ENCODE data around the gene CTBP2. TPM values are rescaled to one million over a fixed set of nuclear protein-coding genes. Genes with fewer than 3 reads are reported as not detected.

The CTBP2 gene
- total and polyA plus RNA-seq, 2 donors = 45.3 to 49.8 TPM

DNA sequence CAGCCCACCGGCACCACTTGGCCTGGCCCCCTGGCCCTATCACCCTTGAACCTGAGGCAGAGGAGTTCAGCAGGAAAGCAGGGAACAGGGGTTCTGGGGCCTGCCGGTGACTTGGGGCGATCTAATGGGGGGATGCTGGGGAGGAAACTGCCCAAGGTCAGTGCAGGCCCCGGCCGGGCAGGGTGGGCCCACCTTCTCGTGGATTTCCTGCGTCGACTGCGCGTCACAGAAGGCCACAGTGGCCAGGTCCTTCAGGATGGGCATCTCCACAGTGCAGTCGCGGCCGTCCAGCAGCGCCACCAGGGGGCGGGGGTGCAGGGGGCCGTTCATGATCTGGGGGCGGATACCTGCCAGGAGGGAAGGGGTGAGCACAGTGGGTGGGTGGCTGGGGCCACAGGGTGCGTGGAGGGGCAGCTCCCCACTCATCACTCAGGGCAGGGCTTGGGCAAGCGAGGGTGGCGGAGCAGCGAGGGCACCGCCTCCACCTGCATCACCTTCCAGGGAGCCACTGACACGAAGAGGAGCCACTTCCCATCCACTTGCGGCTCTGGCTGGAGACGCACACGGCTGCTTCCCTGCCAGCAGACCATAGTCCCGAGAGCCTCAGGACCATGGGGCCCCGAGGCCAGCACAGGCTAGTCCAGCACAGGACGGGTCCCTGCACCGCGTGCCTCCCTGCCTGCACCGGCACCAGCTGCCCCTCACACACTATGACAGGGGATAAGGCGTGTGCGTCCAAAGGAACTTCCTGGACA lies 157.0 kb downstream of the CTBP2 start:
- H3K36me3 ChIP-seq (ENCODE audit: insufficient read depth) = no peaks in the 10 kb centered on the region

DNA sequence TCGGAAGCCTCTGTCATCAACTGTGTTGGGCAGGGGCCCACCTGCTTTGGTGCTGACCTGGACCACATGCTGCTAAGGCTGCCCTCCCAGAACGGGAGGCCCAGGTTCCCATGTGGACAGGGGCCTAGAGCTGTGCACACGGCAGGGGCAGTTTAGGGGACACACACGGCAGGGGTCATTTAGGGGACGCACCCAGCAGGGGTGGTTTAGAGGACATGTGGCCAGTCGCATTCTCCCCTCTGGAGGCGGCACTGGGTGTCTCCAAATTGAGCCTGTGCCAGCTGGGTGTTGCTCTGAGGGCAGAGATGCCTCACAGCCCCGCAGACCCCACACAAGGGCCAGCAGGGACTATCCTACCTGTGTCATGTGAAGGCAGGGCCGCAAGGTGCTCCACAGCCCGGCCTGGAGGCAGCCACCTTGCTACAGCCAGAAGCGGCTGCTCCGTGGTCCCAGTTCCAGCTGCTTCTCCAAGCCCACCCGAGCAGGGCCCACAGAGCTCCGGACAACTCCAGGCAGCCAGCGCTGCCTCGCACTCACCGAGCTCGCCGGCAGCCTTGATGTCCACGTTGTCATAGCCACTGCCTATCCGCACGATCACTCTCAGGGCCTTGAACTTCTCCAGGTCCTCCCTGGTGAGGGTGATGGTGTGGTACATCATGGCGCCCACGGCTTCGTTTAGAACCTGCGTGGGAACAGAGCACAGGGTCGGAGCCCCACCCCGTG lies 157.8 kb downstream of the CTBP2 start:
- Histone ChIP-seq H3K4me1 (ENCODE audit: insufficient read depth) (no peaks in the 10 kb centered on the region), H3K27ac (ENCODE audit: low read depth) (no peak overlapping the region), H3K36me3 (ENCODE audit: insufficient read depth) (no peaks in the 10 kb centered on the region), H3K4me3 (ENCODE audit: low read depth, low read length) (no peak overlapping the region)
- WGBS = 91% methylated on average over 28 of the region's 28 CpGs
- no peak for DNase-seq (ENCODE audit: extremely low spot score)

More for the DNA sequence above, 157.0 kb downstream of the CTBP2 start:
- Histone ChIP-seq H3K4me1 (ENCODE audit: insufficient read depth) (no peaks in the 10 kb centered on the region), H3K27ac (ENCODE audit: low read depth) (no peak overlapping the region), H3K4me3 (ENCODE audit: low read depth, low read length) (no peak overlapping the region)
- 92% methylated on average over 34 of the region's 34 CpGs for WGBS
- no peak for DNase-seq (ENCODE audit: extremely low spot score)

GRCh38 chr10:125002047-125002422 lies 158.3 kb downstream of the CTBP2 start:
- Histone ChIP-seq H3K4me1 (ENCODE audit: insufficient read depth) (no peaks in the 10 kb centered on the region), H3K27ac (ENCODE audit: low read depth) (no peak overlapping the region), H3K4me3 (ENCODE audit: low read depth, low read length) (no peak overlapping the region), H3K36me3 (ENCODE audit: insufficient read depth) (no peaks in the 10 kb centered on the region)
- DNase-seq (ENCODE audit: extremely low spot score) = no peak
- WGBS = 85% methylated on average over 12 of the region's 12 CpGs

DNA sequence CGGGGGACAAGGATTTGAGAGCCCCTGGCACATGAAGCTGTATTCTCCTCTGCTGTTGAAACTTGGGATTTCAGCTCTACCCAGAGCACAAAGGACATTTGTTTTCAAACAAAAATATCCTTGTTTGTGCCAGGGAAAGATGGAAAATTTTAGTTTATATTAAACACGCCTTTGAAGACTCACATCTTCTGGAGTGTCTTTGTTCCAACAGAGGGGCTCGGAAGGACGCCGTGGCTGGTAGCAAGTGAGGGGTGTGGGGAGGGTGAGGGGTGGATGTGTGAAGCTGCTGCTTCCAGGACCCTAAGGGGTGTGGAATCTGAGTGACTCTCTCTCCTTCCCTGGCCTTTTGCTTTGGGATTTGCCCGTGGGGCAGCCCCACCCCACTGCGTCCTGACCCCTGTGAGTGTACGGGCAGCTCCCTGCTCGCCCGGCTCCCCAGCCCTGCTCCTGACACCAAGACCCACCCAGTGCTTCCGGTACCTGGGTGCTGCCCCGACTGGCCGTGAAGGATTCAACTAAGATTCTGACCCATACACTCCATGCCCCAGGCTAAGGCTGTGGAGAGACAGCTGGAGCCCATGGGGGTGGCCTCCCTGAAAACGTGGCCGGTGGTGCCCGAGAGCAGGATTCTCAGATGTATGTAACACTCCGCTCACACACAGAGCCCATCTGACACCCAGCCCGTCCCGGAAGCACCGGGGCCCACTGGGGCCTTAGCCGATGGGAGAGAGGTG lies 158.9 kb downstream of the CTBP2 start:
- H3K27ac ChIP-seq (ENCODE audit: low read depth) = peak overlapping the region; percentile 5
- H3K4me3 ChIP-seq (ENCODE audit: low read depth, low read length) = no peak overlapping the region
- H3K4me1 ChIP-seq (ENCODE audit: insufficient read depth) = no peaks in the 10 kb centered on the region
- 56% methylated on average over 21 of the region's 21 CpGs for WGBS
- no peaks in the 10 kb centered on the region for H3K36me3 ChIP-seq (ENCODE audit: insufficient read depth)
- DNase-seq (ENCODE audit: extremely low spot score) = no peak

DNA sequence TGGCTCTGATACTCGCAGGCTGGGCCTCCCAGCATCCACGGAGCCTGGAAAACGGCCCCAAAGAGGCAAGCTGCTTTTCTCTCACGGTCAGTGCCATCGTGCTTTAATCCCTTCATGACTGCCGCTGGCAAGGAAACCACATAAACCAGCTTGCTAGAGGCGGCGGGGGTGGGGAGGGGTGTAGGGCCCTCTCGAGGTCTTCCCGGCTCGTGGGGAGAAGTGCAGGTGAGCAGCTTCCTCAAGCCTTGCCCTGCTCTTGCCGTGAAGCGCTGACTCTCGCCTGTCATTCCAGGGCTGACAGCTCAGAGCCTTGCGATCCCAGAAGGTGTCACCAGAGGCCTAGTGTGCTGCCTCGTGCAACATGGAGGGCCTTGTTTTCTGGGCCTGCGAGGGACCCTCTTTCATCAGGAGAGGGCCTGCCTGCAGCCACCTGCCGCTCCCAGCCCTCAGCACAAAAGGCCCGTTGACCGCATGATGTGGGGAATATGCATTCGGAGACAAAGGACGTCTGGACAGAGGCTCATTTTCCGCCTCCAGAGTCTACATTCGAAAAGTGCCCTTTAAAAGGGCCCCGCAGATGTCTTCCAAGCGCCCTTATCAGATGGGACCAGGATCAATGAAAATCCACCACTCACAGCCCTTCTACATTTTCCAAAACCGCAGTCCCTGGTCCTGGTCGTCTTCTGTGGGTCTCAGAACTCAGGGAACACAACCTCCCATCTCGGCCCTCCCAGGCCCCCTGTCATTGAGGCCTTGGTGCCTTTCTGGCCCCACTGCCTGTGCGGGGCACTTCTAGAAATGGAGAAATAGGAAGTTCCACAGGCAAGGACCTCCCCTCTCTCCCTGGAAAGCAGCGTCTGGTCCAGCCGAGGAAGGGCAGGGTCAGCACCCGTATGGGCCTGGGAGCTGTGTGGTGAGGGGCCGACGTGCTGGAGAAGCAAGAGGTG lies 159.7 kb downstream of the CTBP2 start:
- Histone ChIP-seq H3K36me3 (ENCODE audit: insufficient read depth) (no peaks in the 10 kb centered on the region), H3K27ac (ENCODE audit: low read depth) (no peak overlapping the region), H3K4me3 (ENCODE audit: low read depth, low read length) (no peak overlapping the region), H3K4me1 (ENCODE audit: insufficient read depth) (no peaks in the 10 kb centered on the region)
- DNase-seq (ENCODE audit: extremely low spot score) = peak; percentile 69
- 39% methylated on average over 35 of the region's 35 CpGs for WGBS

DNA sequence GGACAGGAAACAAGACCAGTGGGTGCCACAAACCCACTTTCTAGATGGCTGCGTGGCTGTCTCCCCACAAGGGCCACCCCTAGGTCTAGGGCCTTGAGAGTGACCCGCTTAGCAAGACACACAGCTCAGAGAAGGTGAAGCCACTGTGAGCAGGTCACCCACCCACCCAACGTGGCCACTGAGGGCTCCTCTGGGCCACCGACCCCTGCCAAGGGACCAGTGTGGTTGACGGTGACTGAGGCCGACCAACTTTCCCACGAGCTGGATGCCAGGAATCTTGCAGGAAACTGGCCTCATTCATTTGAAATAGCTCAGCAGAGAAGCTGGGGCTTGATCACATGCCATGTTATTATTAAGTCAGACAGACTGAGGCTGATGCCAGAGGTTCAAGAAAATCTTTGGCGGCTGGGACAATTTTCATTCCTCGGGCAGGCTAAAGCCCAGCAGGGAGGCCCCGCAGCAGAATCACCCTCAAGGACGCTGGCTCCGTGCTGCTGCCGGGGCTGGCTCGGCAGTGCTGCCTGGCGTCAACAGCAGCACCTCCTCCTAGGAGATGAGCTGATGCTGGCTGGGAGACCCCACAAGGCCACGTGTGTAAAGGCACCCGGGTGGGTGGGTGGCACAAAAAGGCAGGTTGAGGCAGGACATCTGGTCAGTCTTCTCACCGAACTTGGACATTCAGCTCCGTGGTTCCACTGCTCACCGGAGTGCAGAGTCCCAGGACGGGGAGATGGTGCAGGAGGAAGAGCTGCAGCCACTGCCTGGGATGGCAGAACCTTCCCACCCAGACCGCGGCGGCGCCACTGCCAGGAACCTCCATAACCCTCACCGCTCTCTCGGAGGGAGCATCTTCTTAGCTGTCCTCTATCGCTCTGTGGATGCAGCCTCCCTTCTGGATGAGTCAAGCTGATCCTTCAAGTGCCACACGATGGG lies 160.7 kb downstream of the CTBP2 start:
- Histone ChIP-seq H3K27ac (ENCODE audit: low read depth) (no peak overlapping the region), H3K4me3 (ENCODE audit: low read depth, low read length) (no peak overlapping the region), H3K4me1 (ENCODE audit: insufficient read depth) (no peaks in the 10 kb centered on the region), H3K36me3 (ENCODE audit: insufficient read depth) (no peaks in the 10 kb centered on the region)
- no peak for DNase-seq (ENCODE audit: extremely low spot score)
- 38% methylated on average over 29 of the region's 29 CpGs for WGBS

- Histone ChIP-seq H3K27ac (ENCODE audit: low read depth) (no peak overlapping the region), H3K4me3 (ENCODE audit: low read depth, low read length) (no peak overlapping the region), H3K36me3 (ENCODE audit: insufficient read depth) (peaks cover 2% of the 10 kb centered on the region), H3K4me1 (ENCODE audit: insufficient read depth) (no peaks in the 10 kb centered on the region)
- DNase-seq (ENCODE audit: extremely low spot score) = no peak
- WGBS = 81% methylated on average over 16 of the region's 16 CpGs
Measured at GRCh38 chr10:124998624-124999291, 161.6 kb downstream of the CTBP2 start.

GRCh38 chr10:124997771-124998623 lies 162.4 kb downstream of the CTBP2 start:
- H3K27ac ChIP-seq (ENCODE audit: low read depth) = no peak overlapping the region
- WGBS = 89% methylated on average over 35 of the region's 35 CpGs
- no peak for DNase-seq (ENCODE audit: extremely low spot score)
- H3K36me3 ChIP-seq (ENCODE audit: insufficient read depth) = peaks cover 2% of the 10 kb centered on the region
- no peaks in the 10 kb centered on the region for H3K4me1 ChIP-seq (ENCODE audit: insufficient read depth)
- H3K4me3 ChIP-seq (ENCODE audit: low read depth, low read length) = no peak overlapping the region

GRCh38 chr10:124997306-124997705 lies 163.1 kb downstream of the CTBP2 start:
- Histone ChIP-seq H3K36me3 (ENCODE audit: insufficient read depth) (peaks cover 2% of the 10 kb centered on the region), H3K27ac (ENCODE audit: low read depth) (no peak overlapping the region), H3K4me3 (ENCODE audit: low read depth, low read length) (no peak overlapping the region), H3K4me1 (ENCODE audit: insufficient read depth) (no peaks in the 10 kb centered on the region)
- DNase-seq (ENCODE audit: extremely low spot score) = no peak
- 95% methylated on average over 11 of the region's 11 CpGs for WGBS

DNA sequence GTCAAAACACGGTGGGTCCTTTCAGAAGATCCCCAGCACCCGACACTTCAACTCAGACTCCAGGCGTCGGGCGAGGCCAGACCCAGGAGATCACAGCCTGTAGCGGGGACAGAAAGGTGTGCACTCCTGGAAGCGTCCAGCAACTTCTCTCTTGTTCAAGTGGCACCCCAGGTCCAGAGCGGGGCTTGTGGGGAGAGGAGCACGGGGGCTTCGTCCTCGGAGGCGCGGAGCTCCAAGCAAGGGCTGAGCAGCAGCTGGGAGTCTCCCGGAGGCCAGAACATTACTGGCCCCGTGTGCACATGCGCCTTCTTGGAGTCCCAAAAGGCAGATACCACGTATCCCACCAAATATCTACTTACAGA lies 163.5 kb downstream of the CTBP2 start:
- no peaks in the 10 kb centered on the region for H3K4me1 ChIP-seq (ENCODE audit: insufficient read depth)
- no peak overlapping the region for H3K27ac ChIP-seq (ENCODE audit: low read depth)
- WGBS = 90% methylated on average over 17 of the region's 17 CpGs
- H3K36me3 ChIP-seq (ENCODE audit: insufficient read depth) = peaks cover 2% of the 10 kb centered on the region
- no peak for DNase-seq (ENCODE audit: extremely low spot score)
- H3K4me3 ChIP-seq (ENCODE audit: low read depth, low read length) = no peak overlapping the region

DNA sequence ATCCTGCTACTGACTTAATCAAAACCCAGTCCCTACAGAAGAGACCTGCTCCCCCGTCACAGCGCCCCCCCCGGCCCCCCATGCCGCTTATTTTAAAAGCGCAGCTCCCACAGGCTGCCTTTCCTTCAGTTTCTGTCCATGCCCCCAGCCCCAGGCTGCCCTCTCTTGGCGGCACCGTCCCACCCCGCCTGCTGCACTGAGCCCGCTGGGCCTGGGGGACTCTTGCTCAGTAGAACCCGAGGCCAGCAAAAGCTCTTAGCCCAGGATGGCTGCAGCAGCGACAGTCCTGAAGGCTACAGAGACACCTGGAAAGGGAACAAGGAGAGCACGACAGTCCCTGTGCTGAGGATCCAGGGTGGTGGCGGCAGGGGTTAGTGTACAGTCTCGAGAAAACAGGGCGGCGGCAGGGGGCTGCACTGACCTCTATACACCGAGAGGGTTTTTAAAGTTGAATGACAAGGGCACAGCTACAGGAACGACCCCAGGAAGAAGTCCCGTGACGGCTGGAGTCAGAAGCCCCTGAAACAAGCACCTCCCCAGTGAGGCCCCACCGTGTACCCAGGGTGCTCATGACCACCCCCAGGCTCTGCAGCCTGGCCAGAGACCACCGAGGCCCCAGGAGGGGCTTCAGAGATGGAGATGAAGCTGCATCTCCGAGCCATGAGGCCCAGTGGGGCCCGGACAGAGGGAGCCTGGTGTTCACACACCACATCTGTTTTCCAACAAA lies 164.1 kb downstream of the CTBP2 start:
- no peak overlapping the region for H3K4me3 ChIP-seq (ENCODE audit: low read depth, low read length)
- peaks cover 2% of the 10 kb centered on the region for H3K36me3 ChIP-seq (ENCODE audit: insufficient read depth)
- H3K27ac ChIP-seq (ENCODE audit: low read depth) = no peak overlapping the region
- DNase-seq (ENCODE audit: extremely low spot score) = no peak
- WGBS = 85% methylated on average over 24 of the region's 24 CpGs
- H3K4me1 ChIP-seq (ENCODE audit: insufficient read depth) = no peaks in the 10 kb centered on the region

Data from urinary bladder (tissue), 4 donors.